OCI-LY3 (cell line): ENCODE data around the gene CALR.
"Not testable (repeated sequence)": the region's sequence is repeated elsewhere in the genome, so short reads cannot be mapped to it uniquely, and the experiment has no call there.

Experiments
- H2AFZ ChIP-seq: fragments of 200-600, 300-600 bp; shearing (Covaris generic); 2 replicates; pipeline ENCODE4 v1.6.0; 2014; ENCODE audit warnings: antibody characterized with exemption, low read depth, low read length
- H3K27ac ChIP-seq: fragments of 200-600, 300-600 bp; sonication (generic); 2 replicates; pipeline ENCODE4 v1.5.1; 2014; ENCODE audit warnings: mild to moderate bottlenecking, low read length, moderate library complexity, mixed read lengths
- H3K27me3 ChIP-seq: fragments of 200-600, 300-600 bp; sonication (generic); 2 replicates; pipeline ENCODE4 v1.6.1; 2014; ENCODE audit warnings: low read depth, low read length, mixed read lengths
- H3K36me3 ChIP-seq: fragments of 200-600, 300-600 bp; sonication (generic); replicated peaks from 2 replicates; pipeline ENCODE3; 2014; ENCODE audit warnings: low read depth, low read length, mixed read lengths
- H3K4me1 ChIP-seq: fragments of 300-600, 200-600 bp; sonication (generic); 2 replicates; pipeline ENCODE4 v1.6.1; 2014; ENCODE audit warnings: low read length, mixed read lengths
- H3K4me2 ChIP-seq: fragments of 200-600, 300-600 bp; sonication (generic); 2 replicates; pipeline ENCODE4 v1.6.1; 2014; ENCODE audit warnings: low read length, mixed read lengths
- H3K4me3 ChIP-seq: fragments of 300-600, 200-600 bp; sonication (generic); 2 replicates; pipeline ENCODE4 v1.5.1; 2014; ENCODE audit warnings: antibody characterized with exemption, mild to moderate bottlenecking, low read length, moderate library complexity
- H3K79me2 ChIP-seq: fragments of 300-600, 200-600 bp; shearing (Covaris generic); 2 replicates; pipeline ENCODE4 v1.6.1; 2014; ENCODE audit warnings: mild to moderate bottlenecking, low read length, mixed read lengths
- H3K9ac ChIP-seq: fragments of 300-600, 200-600 bp; shearing (Covaris generic); 2 replicates; pipeline ENCODE4 v1.6.0; 2014; ENCODE audit warnings: mild to moderate bottlenecking, low read length, moderate library complexity
- H3K9me3 ChIP-seq: fragments of 200-600, 300-600 bp; shearing (Covaris generic); 2 replicates; pipeline ENCODE4 v1.6.1; 2014; ENCODE audit warnings: low read length, mixed read lengths; ENCODE audit not compliant: insufficient read depth
- H4K20me1 ChIP-seq: fragments of 200-600, 300-600 bp; sonication (generic); 2 replicates; pipeline ENCODE4 v1.6.1; 2016; ENCODE audit warnings: low read length, mixed read lengths; ENCODE audit not compliant: insufficient read depth
- CTCF ChIP-seq: fragments of 200-600, 300-600 bp; sonication (generic); IDR thresholded peaks from 2 replicates; pipeline ENCODE4 v1.5.1; 2014; ENCODE audit warnings: antibody characterized with exemption, low read length, low read depth
- EZH2phosphoT487 ChIP-seq: fragments of 200-600 bp; shearing (Covaris generic); IDR thresholded peaks from 2 replicates; pipeline ENCODE4 v1.6.1; 2018; ENCODE audit warnings: antibody characterized with exemption, mixed run types, low read depth

The CALR gene

GRCh38 chr19:12937927-12938778, at the start of gene CALR:
Gene CALR (plus strand): TSS chr19:12938609. CDS start chr19:12938680, 71 bp downstream.
- peak within 1 kb of the TSS; percentile 98 for H3K4me2 ChIP-seq
- TF ChIP-seq CTCF: no peak
- no peak for TF ChIP-seq EZH2phosphoT487
- peaks cover 26% of the 10 kb centered on the region for H4K20me1 ChIP-seq
- H3K36me3 ChIP-seq: peaks cover 37% of the 10 kb centered on the region
- no peaks in the 10 kb centered on the region for H3K27me3 ChIP-seq
- H3K27ac ChIP-seq: peak within 1 kb of the TSS; percentile 96
- H3K9ac ChIP-seq: peak within 1 kb of the TSS; percentile 100
- peak within 1 kb of the TSS; percentile 96 for H3K4me3 ChIP-seq
- no peaks in the 10 kb centered on the region for H3K9me3 ChIP-seq
- H3K79me2 ChIP-seq: peaks cover 47% of the 10 kb centered on the region
- H3K4me1 ChIP-seq: peaks cover 58% of the 10 kb centered on the region
- H2AFZ ChIP-seq: no peak within 1 kb of the TSS

- Histone ChIP-seq H3K4me1 (peaks cover 17% of the 10 kb centered on the region), H3K9ac (peak overlapping the region; percentile 33; the same call in 1 of the 2 replicates), H3K36me3 (peaks cover 14% of the 10 kb centered on the region), H3K79me2 (peaks cover 20% of the 10 kb centered on the region), H3K4me2 (peak overlapping the region; percentile 68), H3K4me3 (peak overlapping the region; percentile 87), H2AFZ (peak overlapping the region; percentile 72; the same call in 1 of the 2 replicates)
- H4K20me1 ChIP-seq, H3K27ac ChIP-seq, H3K9me3 ChIP-seq, H3K27me3 ChIP-seq: not testable (repeated sequence)
Measured at GRCh38 chr19:12890299-12890786, 48.1 kb upstream of the CALR start.

- peaks cover 16% of the 10 kb centered on the region for H3K36me3 ChIP-seq
- TF ChIP-seq EZH2phosphoT487 (no peak), CTCF (no peak)
- peaks cover 20% of the 10 kb centered on the region for H3K79me2 ChIP-seq
- H3K27me3 ChIP-seq: no peaks in the 10 kb centered on the region
- no peaks in the 10 kb centered on the region for H3K9me3 ChIP-seq
- peak within 1 kb of the TSS; percentile 78 for H3K4me2 ChIP-seq
- no peak within 1 kb of the TSS for H3K27ac ChIP-seq
- peaks cover 17% of the 10 kb centered on the region for H3K4me1 ChIP-seq
- no peaks in the 10 kb centered on the region; the same call in 1 of the 2 replicates for H4K20me1 ChIP-seq
- peak within 1 kb of the TSS; percentile 59 for H3K9ac ChIP-seq
- peak within 1 kb of the TSS; percentile 87 for H3K4me3 ChIP-seq
- peak within 1 kb of the TSS; percentile 72; the same call in 1 of the 2 replicates for H2AFZ ChIP-seq
Measured at GRCh38 chr19:12890787-12891552, 47.4 kb upstream of the CALR start, which contains the start of gene GCDH. Gene GCDH (plus strand): TSS chr19:12891160. CDS start chr19:12891305, 145 bp downstream.

- no peak overlapping the region for H3K27ac ChIP-seq
- peak overlapping the region; percentile 78 for H3K4me2 ChIP-seq
- no peak overlapping the region for H2AFZ ChIP-seq
Measured at GRCh38 chr19:12891553-12892021, 46.8 kb upstream of the CALR start.

More at GRCh38 chr19:12891553-12892021, 46.8 kb upstream of the CALR start:
- Histone ChIP-seq H3K36me3 (peaks cover 22% of the 10 kb centered on the region), H3K9ac (peak overlapping the region; percentile 59), H3K27me3 (no peaks in the 10 kb centered on the region), H3K9me3 (no peaks in the 10 kb centered on the region), H3K4me1 (peaks cover 12% of the 10 kb centered on the region), H4K20me1 (no peaks in the 10 kb centered on the region; the same call in 1 of the 2 replicates), H3K79me2 (peaks cover 20% of the 10 kb centered on the region), H3K4me3 (peak overlapping the region; percentile 87)
- TF ChIP-seq EZH2phosphoT487 (no peak), CTCF (no peak)
